CD4-positive, alpha-beta T cell treated with Interleukin-15 for 1 hour (primary cell): ENCODE results near the gene IGF1R.
"Not testable (repeated sequence)": the region's sequence is repeated elsewhere in the genome, so short reads cannot be mapped to it uniquely, and the experiment has no call there.

Experiments
- DNase-seq: peaks from one replicate; pipeline ENCODE4 v3.0.0-alpha.2; 2020

The IGF1R gene

GRCh38 chr15:98953000-98953787, 304.9 kb downstream of the IGF1R start:
- no peak for DNase-seq

- DNase-seq: no peak
Observed at GRCh38 chr15:98953968-98954367, 305.6 kb downstream of the IGF1R start.

- DNase-seq: no peak
Observed at GRCh38 chr15:98954411-98954810, 306.1 kb downstream of the IGF1R start.

- no peak for DNase-seq
Observed at GRCh38 chr15:98955331-98955730, 307.0 kb downstream of the IGF1R start.

GRCh38 chr15:98955961-98956723, 307.8 kb downstream of the IGF1R start:
- no peak for DNase-seq

- DNase-seq: no peak
Observed at GRCh38 chr15:98956796-98957553, 308.6 kb downstream of the IGF1R start.

GRCh38 chr15:98957655-98958054, 309.3 kb downstream of the IGF1R start:
- DNase-seq: no peak

GRCh38 chr15:98958076-98958475, 309.7 kb downstream of the IGF1R start:
- no peak for DNase-seq

- DNase-seq: no peak
Observed at GRCh38 chr15:98958918-98959639, 310.7 kb downstream of the IGF1R start.

GRCh38 chr15:98959640-98960007, 311.3 kb downstream of the IGF1R start:
- DNase-seq: no peak

GRCh38 chr15:98960555-98961050, 312.3 kb downstream of the IGF1R start:
- no peak for DNase-seq

- no peak for DNase-seq
Observed at GRCh38 chr15:98963444-98963843, 315.1 kb downstream of the IGF1R start.

GRCh38 chr15:98964466-98965133, 316.3 kb downstream of the IGF1R start:
- DNase-seq: no peak

- DNase-seq: not testable (repeated sequence)
Observed at GRCh38 chr15:98965134-98965491, 316.8 kb downstream of the IGF1R start.

- DNase-seq: no peak
Observed at GRCh38 chr15:98965597-98965996, 317.3 kb downstream of the IGF1R start.

- DNase-seq: no peak
Observed at GRCh38 chr15:98966091-98966787, 317.9 kb downstream of the IGF1R start.

- no peak for DNase-seq
Observed at GRCh38 chr15:98967096-98967495, 318.8 kb downstream of the IGF1R start.

- no peak for DNase-seq
Observed at GRCh38 chr15:98967916-98968315, 319.6 kb downstream of the IGF1R start.

- DNase-seq: no peak
Observed at GRCh38 chr15:98968576-98968975, 320.2 kb downstream of the IGF1R start.

GRCh38 chr15:98969126-98969735, 320.9 kb downstream of the IGF1R start:
- DNase-seq: no peak

GRCh38 chr15:98970799-98971198, 322.5 kb downstream of the IGF1R start:
- no peak for DNase-seq
